GM23338 (cell line): ENCODE measurements around the gene APRT. TPM values are rescaled to one million over a fixed set of nuclear protein-coding genes. Genes with fewer than 3 reads are reported as not detected.

Experiments
- ATAC-seq: fragments of 200-7000 bp; cut with Tn5 transposase; 3 replicates; pipeline ENCODE4 v1.9.1; 2020
- DNase-seq: peaks from one replicate; pipeline ENCODE4 v3.0.0-alpha.2; 2015; ENCODE audit warnings: low spot score
- H2AFZ ChIP-seq: fragments of 200-600 bp; sonication (generic); 2 replicates; pipeline ENCODE4 v1.8.0; 2016; ENCODE audit warnings: antibody characterized with exemption, mild to moderate bottlenecking, moderate library complexity
- H3F3A ChIP-seq: fragments of 200-600 bp; sonication (generic); replicated peaks from 2 replicates; pipeline ENCODE4 v1.8.0; 2017; ENCODE audit warnings: antibody characterized with exemption, mixed run types, low read depth
- H3K27ac ChIP-seq: fragments of 200-600 bp; sonication (generic); 2 replicates; pipeline ENCODE4 v1.6.1; 2016; ENCODE audit warnings: low read depth
- H3K27me3 ChIP-seq: fragments of 200-600 bp; sonication (generic); 2 replicates; pipeline ENCODE4 v1.8.0; 2016; ENCODE audit warnings: mild to moderate bottlenecking, mixed run types, moderate library complexity; ENCODE audit not compliant: insufficient read depth
- H3K36me3 ChIP-seq: fragments of 200-600 bp; sonication (generic); 2 replicates; pipeline ENCODE4 v1.8.0; 2016; ENCODE audit warnings: mild to moderate bottlenecking; ENCODE audit not compliant: insufficient read depth
- H3K4me1 ChIP-seq: fragments of 200-600 bp; sonication (generic); 2 replicates; pipeline ENCODE4 v1.8.0; 2016; ENCODE audit warnings: mild to moderate bottlenecking, moderate library complexity; ENCODE audit not compliant: insufficient read depth
- H3K4me2 ChIP-seq: fragments of 200-600 bp; sonication (generic); 2 replicates; pipeline ENCODE4 v1.7.1; 2017; ENCODE audit warnings: mixed run types
- H3K4me3 ChIP-seq: fragments of 200-600 bp; sonication (generic); 2 replicates; pipeline ENCODE4 v1.6.1; 2016; ENCODE audit warnings: mixed run types
- H3K79me2 ChIP-seq: fragments of 200-600 bp; sonication (generic); replicated peaks from 2 replicates; pipeline ENCODE4 v1.8.0; 2017; ENCODE audit warnings: mild to moderate bottlenecking; ENCODE audit not compliant: insufficient read depth
- H3K9me2 ChIP-seq: fragments of 200-600 bp; sonication (generic); 2 replicates; pipeline ENCODE4 v1.8.0; 2017; ENCODE audit not compliant: insufficient read depth
- H4K20me1 ChIP-seq: fragments of 200-600 bp; sonication (generic); replicated peaks from 2 replicates; pipeline ENCODE4 v1.8.0; 2017; ENCODE audit warnings: mild to moderate bottlenecking; ENCODE audit not compliant: insufficient read depth
- H3K27ac Mint-ChIP-seq: 2 replicates; pipeline ENCODE4 v1.8.0; 2020; ENCODE audit warnings: inconsistent platforms, mild to moderate bottlenecking, moderate library complexity, mixed read lengths
- H3K27me3 Mint-ChIP-seq: 3 replicates; pipeline ENCODE4 v1.8.0; 2022; ENCODE audit warnings: low read depth, mild to moderate bottlenecking, moderate library complexity, mixed read lengths, inconsistent platforms; ENCODE audit not compliant: insufficient read depth, poor library complexity
- H3K36me3 Mint-ChIP-seq: 3 replicates; pipeline ENCODE4 v1.8.0; 2021; ENCODE audit warnings: low read depth, mild to moderate bottlenecking, inconsistent platforms, moderate library complexity, mixed read lengths
- H3K4me1 Mint-ChIP-seq: 3 replicates; pipeline ENCODE4 v1.8.0; 2020; ENCODE audit warnings: mild to moderate bottlenecking, inconsistent platforms, mixed read lengths
- H3K4me3 Mint-ChIP-seq: 3 replicates; pipeline ENCODE4 v1.8.0; 2021; ENCODE audit warnings: moderate library complexity, mild to moderate bottlenecking, inconsistent platforms, mixed read lengths
- H3K9me3 Mint-ChIP-seq: 3 replicates; pipeline ENCODE4 v1.8.0; 2020; ENCODE audit warnings: moderate library complexity, mild to moderate bottlenecking, inconsistent platforms, mixed read lengths
- CREB1 ChIP-seq: fragments of 250-450 bp; sonication (Bioruptor Pico); IDR thresholded peaks from 2 replicates; pipeline ENCODE4 v1.5.0; 2020; ENCODE audit warnings: low read depth, mild to moderate bottlenecking, moderate library complexity
- EZH2phosphoT487 ChIP-seq: fragments of 200-600 bp; sonication (generic); IDR thresholded peaks from one replicate; pipeline ENCODE4 v1.8.1; 2018; ENCODE audit warnings: antibody characterized with exemption; ENCODE audit not compliant: unreplicated experiment
- NANOG ChIP-seq: IDR thresholded peaks from 2 replicates; pipeline ENCODE4 v1.6.1; 2016; ENCODE audit warnings: antibody characterized with exemption, borderline replicate concordance
- POLR2AphosphoS5 ChIP-seq: IDR thresholded peaks from 2 replicates; pipeline ENCODE4 v1.6.1; 2016; ENCODE audit warnings: antibody characterized with exemption, low read depth
- STAT1 ChIP-seq: IDR thresholded peaks from one replicate; pipeline ENCODE4 v1.6.1; 2016; ENCODE audit warnings: antibody characterized with exemption; ENCODE audit not compliant: unreplicated experiment
- ZNF114 ChIP-seq: fragments of 250-450 bp; sonication (Bioruptor Pico); IDR thresholded peaks from 2 replicates; pipeline ENCODE4 v1.5.0; 2020; ENCODE audit warnings: mild to moderate bottlenecking, moderate library complexity
- polyA plus RNA-seq: library from polyadenylated mRNA; unstranded; fragments of >200 nt; fragmentation: Nextera tagmentation; extraction: Ambion mirVana; gene quantifications from 2 replicates; pipeline ENCODE4 v1.2.1, GENCODE V29; 2016
- total RNA-seq: library from RNA; depleted of rRNA; stranded (reverse); fragments of >200 nt; shearing (Covaris generic); gene quantifications from 2 replicates; pipeline ENCODE4 v1.2.3, GENCODE V29; 2014
- TF ChIP-seq, protein P1 (sequence below), 2 experiments: fragments of 200-600 bp in 1 of 2; sonication (generic) in 1 of 2; conservative IDR thresholded peaks; 2 replicates each; pipeline versions ENCODE4 v1.5.1 to v1.6.1; 2016 to 2017; ENCODE audit warnings: antibody characterized with exemption in 2 of 2, low read depth in 2 of 2, mild to moderate bottlenecking in 2 of 2, moderate library complexity in 1 of 2
- TF ChIP-seq, protein P2 (sequence below): IDR thresholded peaks from 2 replicates; pipeline ENCODE4 v1.6.1; 2016; ENCODE audit warnings: antibody characterized with exemption
- TF ChIP-seq, protein P3 (sequence below): IDR thresholded peaks from one replicate; pipeline ENCODE4 v1.6.1; 2018; ENCODE audit warnings: antibody characterized with exemption; ENCODE audit not compliant: unreplicated experiment

Gene APRT
- total and polyA plus RNA-seq, 2 experiments from 2014 or later: 250 to 522 TPM

DNA sequence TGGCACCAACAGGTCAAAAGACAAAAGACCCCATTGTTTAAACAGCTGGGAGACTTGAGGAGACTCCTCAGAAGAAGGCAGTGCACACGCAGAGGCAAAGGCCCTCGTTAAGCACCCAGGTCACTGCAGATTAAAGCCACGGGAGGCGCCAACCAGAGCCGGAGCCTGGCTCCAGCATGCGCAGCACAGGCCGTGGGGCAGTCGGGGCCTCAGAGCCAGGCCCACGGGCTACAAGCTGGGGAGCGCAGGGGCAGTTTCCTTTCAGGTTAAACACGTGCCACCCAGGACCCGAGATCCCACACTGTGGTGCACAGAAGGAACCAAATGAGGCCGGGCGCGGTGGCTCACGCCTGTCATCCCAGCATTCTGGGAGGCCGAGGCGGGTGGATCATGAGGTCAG lies 35.9 kb downstream of the APRT start:
- Histone ChIP-seq H3K4me3 (no peak overlapping the region), H3K27me3 (no peaks in the 10 kb centered on the region), H3K9me2 (no peaks in the 10 kb centered on the region), H2AFZ (no peak overlapping the region), H3K4me2 (no peak overlapping the region), H3K27ac (no peak overlapping the region), H3F3A (0 out of 2 replicates have a peak, but pooled peaks cover 3% of the 10 kb centered on the region), H3K79me2 (peaks cover 60% of the 10 kb centered on the region), H4K20me1 (no peaks in the 10 kb centered on the region), H3K4me1 (peaks cover 23% of the 10 kb centered on the region; the same call in 1 of the 2 replicates), H3K36me3 (no peaks in the 10 kb centered on the region)
- no peak overlapping the region for H3K27ac Mint-ChIP-seq
- ATAC-seq: no peak
- TF ChIP-seq ZNF114 (CRISPR knock-in tag): no peak
- no peak for TF ChIP-seq POLR2AphosphoS5
- TF ChIP-seq EZH2phosphoT487: no peak
- no peak for TF ChIP-seq NANOG
- TF ChIP-seq CREB1 (CRISPR knock-in tag): no peak
- TF ChIP-seq STAT1: no peak
- TF ChIP-seq, protein P1, sequence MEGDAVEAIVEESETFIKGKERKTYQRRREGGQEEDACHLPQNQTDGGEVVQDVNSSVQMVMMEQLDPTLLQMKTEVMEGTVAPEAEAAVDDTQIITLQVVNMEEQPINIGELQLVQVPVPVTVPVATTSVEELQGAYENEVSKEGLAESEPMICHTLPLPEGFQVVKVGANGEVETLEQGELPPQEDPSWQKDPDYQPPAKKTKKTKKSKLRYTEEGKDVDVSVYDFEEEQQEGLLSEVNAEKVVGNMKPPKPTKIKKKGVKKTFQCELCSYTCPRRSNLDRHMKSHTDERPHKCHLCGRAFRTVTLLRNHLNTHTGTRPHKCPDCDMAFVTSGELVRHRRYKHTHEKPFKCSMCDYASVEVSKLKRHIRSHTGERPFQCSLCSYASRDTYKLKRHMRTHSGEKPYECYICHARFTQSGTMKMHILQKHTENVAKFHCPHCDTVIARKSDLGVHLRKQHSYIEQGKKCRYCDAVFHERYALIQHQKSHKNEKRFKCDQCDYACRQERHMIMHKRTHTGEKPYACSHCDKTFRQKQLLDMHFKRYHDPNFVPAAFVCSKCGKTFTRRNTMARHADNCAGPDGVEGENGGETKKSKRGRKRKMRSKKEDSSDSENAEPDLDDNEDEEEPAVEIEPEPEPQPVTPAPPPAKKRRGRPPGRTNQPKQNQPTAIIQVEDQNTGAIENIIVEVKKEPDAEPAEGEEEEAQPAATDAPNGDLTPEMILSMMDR (conservative IDR thresholded peaks at IDR 0.05; ENCODE audit: low read depth in 2 of 2): no peak
- TF ChIP-seq, protein P2, sequence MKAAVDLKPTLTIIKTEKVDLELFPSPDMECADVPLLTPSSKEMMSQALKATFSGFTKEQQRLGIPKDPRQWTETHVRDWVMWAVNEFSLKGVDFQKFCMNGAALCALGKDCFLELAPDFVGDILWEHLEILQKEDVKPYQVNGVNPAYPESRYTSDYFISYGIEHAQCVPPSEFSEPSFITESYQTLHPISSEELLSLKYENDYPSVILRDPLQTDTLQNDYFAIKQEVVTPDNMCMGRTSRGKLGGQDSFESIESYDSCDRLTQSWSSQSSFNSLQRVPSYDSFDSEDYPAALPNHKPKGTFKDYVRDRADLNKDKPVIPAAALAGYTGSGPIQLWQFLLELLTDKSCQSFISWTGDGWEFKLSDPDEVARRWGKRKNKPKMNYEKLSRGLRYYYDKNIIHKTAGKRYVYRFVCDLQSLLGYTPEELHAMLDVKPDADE: no peak
- TF ChIP-seq, protein P3, sequence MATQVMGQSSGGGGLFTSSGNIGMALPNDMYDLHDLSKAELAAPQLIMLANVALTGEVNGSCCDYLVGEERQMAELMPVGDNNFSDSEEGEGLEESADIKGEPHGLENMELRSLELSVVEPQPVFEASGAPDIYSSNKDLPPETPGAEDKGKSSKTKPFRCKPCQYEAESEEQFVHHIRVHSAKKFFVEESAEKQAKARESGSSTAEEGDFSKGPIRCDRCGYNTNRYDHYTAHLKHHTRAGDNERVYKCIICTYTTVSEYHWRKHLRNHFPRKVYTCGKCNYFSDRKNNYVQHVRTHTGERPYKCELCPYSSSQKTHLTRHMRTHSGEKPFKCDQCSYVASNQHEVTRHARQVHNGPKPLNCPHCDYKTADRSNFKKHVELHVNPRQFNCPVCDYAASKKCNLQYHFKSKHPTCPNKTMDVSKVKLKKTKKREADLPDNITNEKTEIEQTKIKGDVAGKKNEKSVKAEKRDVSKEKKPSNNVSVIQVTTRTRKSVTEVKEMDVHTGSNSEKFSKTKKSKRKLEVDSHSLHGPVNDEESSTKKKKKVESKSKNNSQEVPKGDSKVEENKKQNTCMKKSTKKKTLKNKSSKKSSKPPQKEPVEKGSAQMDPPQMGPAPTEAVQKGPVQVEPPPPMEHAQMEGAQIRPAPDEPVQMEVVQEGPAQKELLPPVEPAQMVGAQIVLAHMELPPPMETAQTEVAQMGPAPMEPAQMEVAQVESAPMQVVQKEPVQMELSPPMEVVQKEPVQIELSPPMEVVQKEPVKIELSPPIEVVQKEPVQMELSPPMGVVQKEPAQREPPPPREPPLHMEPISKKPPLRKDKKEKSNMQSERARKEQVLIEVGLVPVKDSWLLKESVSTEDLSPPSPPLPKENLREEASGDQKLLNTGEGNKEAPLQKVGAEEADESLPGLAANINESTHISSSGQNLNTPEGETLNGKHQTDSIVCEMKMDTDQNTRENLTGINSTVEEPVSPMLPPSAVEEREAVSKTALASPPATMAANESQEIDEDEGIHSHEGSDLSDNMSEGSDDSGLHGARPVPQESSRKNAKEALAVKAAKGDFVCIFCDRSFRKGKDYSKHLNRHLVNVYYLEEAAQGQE: no peak
- H3K4me3 Mint-ChIP-seq: no peak overlapping the region; the same call in 2 of the 3 replicates
- DNase-seq: no peak
- no peaks in the 10 kb centered on the region for H3K36me3 Mint-ChIP-seq
- no peaks in the 10 kb centered on the region; the same call in 2 of the 3 replicates for H3K9me3 Mint-ChIP-seq
- peaks cover 21% of the 10 kb centered on the region for H3K27me3 Mint-ChIP-seq
- peaks cover 32% of the 10 kb centered on the region for H3K4me1 Mint-ChIP-seq
